Amniotic stem cell (primary cell): ENCODE results near the gene ATR.

Experiments
- DNase-seq: peaks from one replicate; lab custom pipeline; 2025; lab: John Stamatoyannopoulos, UW

Gene ATR

GRCh38 chr3:142523921-142524566, 54.5 kb downstream of the ATR start:
- DNase-seq = no peak

- DNase-seq = no peak
These were observed 69.5 kb downstream of the ATR start for GRCh38 chr3:142509079-142509478.

GRCh38 chr3:142507241-142507640, 71.3 kb downstream of the ATR start:
- DNase-seq = no peak

DNA sequence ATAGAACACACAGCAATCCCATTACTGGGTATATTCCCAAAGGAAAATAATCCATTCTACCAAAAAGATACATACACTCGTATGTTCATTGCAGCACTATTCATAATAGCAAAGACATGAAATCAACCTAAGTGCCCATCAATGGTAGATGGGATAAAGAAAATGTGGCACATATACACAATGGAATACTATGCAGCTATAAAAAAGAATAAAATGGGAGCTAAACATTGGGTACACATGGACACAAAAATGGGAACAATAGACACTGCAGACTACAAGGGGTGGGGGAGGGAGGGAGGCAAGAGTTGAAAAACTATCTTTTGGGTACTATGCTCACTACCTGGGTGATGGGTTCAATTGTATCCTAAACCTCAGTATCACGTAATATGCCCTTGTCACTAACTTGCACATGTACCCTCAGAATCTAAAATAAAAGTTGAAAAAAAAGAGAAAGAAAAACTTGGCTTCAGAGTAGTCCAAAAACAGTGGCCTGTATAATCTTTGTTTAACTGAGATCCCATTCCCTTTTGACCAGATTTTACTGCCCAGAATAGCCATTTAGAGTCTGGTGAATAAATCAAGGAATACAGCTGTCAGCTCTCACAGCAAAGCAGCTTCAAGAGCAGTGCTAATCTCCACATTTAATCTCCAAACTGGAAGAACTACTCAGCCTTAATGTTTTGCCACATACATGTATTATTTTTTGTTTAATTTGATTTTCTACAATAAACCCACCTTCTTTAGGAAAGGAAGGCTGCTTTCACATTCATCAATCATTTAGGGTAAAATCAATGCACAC, 76.1 kb downstream of the ATR start:
- DNase-seq = no peak

- DNase-seq = peak; percentile 33
These were observed 77.3 kb downstream of the ATR start for GRCh38 chr3:142501004-142501926.

DNA sequence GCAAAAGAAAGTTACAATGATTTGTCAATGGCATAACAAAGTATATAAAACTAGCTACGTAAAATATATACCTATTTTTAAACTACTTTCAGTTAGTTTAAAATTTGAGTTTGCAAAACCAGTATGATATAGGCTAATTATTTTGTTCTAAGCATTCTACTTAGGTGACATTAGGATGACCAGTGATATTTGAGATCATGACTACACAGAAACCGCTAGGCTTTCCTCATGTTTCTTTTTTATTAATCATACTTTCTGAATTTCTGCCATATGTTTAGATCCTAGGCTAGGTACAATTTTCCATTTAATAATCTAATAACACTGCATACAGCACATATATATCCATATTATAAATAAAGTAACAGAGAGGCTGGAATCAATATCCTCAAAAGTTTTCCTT, 78.3 kb downstream of the ATR start:
- DNase-seq = no peak

GRCh38 chr3:142498397-142499180, 79.9 kb downstream of the ATR start:
- no peak for DNase-seq

DNA sequence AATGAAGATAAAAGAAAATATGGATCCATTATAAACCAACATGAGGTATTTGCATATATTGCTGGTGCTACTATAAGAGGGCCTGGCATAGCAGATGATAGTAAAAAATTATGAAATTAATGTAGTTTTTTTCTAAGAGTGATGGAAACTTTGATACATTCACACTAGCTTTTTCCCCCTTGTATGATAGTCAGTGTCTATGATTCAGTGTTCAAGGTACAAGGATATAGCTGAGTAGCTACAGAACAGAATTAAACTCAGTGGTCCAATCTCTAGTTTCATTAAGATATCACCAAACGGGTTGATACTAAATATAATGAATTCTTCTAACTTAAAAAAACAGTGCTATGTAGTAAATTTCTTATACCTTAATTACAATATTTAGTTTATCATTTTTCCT, 80.8 kb downstream of the ATR start:
- no peak for DNase-seq

DNA sequence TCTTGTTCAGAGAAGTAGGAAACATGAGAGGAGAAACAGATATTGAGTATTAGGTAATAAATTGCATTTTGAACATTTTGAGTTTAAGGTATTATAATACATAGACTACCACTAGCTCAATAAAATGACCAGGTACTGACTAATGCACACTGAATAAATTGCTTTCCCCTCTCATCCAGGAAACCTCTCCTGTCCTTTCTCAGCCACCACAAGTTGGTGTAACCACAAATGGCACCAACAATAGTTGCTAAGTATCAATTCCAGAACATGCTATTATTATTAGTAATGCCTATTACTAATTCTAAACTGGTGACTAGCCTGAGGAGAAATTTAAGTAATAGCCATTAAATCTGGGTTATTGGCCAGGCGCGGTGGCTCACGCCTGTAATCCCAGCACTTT, 83.4 kb downstream of the ATR start:
- DNase-seq = no peak

- no peak for DNase-seq
These were observed 86.3 kb downstream of the ATR start for GRCh38 chr3:142492184-142492583.

DNA sequence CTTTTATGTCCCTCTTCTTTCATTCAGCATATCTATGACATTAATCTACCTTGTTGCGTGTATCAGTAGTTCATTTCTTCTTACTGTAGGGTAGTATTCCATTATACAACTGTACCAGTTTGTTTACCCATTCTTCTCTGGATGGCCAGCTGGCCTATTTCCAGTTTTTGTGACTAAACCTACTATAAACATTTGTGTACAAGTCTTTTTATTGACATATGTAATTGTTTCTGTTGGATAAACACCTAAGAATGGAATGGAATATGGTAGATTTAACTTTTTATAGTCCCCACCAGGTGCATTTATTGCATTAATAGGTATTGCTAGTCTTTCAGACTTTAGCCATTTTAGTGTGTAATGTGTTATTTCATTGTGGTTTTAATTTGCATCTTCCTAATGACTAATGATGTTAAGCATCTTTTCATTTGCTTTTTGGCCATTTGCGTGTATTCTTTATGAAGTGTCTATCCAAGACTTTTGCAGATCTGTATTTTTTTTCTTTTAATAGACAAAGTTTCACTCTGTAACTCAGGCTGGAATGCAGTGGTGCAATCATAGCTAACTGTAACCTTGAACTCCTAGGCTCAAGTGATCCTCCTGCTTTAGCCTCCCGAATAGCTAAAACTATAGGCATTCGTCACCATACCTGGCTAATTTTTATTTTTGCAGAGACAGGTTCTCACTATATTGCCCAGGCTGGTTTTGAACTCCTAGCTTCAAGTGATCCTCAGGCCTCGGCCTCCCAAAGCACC, 88.8 kb downstream of the ATR start:
- no peak for DNase-seq

GRCh38 chr3:142484912-142485435, 93.6 kb downstream of the ATR start:
- no peak for DNase-seq

DNA sequence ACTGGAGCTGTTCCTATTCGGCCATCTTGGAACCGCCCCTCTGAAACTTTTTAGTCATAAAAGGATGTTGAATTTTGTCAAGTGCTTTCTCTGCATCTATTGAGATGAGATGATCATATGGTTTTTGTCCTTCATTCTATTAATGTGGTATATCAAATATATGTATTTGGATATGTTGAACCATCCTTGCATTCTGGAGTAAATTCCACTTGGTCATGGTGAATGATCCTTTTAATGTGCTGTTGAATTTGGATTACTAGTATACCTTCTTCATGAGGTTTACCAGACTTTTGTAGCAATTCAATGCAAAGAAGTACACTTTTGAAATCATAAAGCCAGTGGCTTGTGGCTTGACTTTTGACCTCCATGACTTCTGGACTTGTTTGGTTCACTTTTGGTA, 97.3 kb downstream of the ATR start:
- no peak for DNase-seq

GRCh38 chr3:142470826-142471225, 107.7 kb downstream of the ATR start:
- DNase-seq = no peak

GRCh38 chr3:142468456-142468855, 110.1 kb downstream of the ATR start:
- no peak for DNase-seq

GRCh38 chr3:142467768-142468167, 110.8 kb downstream of the ATR start:
- DNase-seq = no peak

DNA sequence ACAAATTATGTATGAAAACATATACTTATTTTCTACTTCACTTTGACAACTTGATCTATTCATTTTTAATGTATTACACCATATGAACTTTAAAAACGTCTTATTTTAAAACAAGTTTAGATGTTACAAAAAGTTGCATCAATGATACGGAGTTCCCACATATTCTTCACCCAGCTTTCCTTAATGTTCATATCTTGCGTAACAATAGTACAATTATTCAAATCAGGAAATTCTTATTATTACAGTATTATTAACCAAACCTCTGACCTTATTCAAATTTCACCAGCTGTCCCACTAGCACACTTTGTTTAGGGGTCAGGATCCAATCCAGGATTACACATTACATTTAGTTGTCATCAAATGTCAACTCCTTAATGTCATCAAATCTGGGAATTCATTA, 117.8 kb downstream of the ATR start:
- DNase-seq = no peak

GRCh38 chr3:142459929-142460328, 118.6 kb downstream of the ATR start:
- no peak for DNase-seq

GRCh38 chr3:142459096-142459495, 119.4 kb downstream of the ATR start:
- DNase-seq = no peak

- no peak for DNase-seq
These were observed 127.7 kb downstream of the ATR start for GRCh38 chr3:142450881-142451280.

DNA sequence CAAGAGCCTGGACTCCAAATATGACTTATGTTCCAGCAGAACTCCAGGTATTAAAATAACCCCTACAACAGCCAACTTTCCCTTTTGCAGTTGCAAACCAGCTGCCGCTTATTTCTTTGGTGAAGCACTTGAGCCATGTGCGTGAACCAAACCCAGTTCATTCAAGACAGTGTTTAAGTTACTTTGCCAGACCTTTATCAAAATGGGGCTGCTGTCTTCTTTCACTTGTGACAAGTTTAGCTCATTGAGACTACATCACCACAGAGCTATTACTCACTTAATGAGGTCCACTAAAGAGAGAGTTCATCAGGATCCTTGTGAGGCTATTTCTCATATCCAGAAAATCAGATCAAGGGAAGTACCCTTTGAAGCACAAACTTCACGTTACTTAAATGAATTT, 128.3 kb downstream of the ATR start:
- DNase-seq = no peak
